GM19351 (cell line): ENCODE data around the gene RIMS1.

Source experiments
- ATAC-seq: cut with Tn5 transposase; IDR thresholded peaks from one replicate; pipeline ENCODE4 v1.9.1; 2021; ENCODE audit warnings: mild to moderate bottlenecking, moderate library complexity; ENCODE audit not compliant: unreplicated experiment

Gene RIMS1

GRCh38 chr6:72216222-72217068 lies 330.1 kb downstream of the RIMS1 start:
- no peak for ATAC-seq

- no peak for ATAC-seq
These were observed 331.3 kb downstream of the RIMS1 start for GRCh38 chr6:72217626-72218025.

- peak; percentile 93 for ATAC-seq
These were observed 331.8 kb downstream of the RIMS1 start for GRCh38 chr6:72218125-72218524.

GRCh38 chr6:72219536-72219935 lies 333.2 kb downstream of the RIMS1 start:
- ATAC-seq = no peak

- ATAC-seq = no peak
These were observed 351.7 kb downstream of the RIMS1 start for GRCh38 chr6:72238021-72238420.

GRCh38 chr6:72238900-72239299 lies 352.6 kb downstream of the RIMS1 start:
- no peak for ATAC-seq

- ATAC-seq = no peak
These were observed 359.2 kb downstream of the RIMS1 start for GRCh38 chr6:72245565-72245964.

GRCh38 chr6:72246926-72247325 lies 360.6 kb downstream of the RIMS1 start:
- no peak for ATAC-seq

- no peak for ATAC-seq
These were observed 362.3 kb downstream of the RIMS1 start for GRCh38 chr6:72248621-72249020.

GRCh38 chr6:72250664-72251063 lies 364.3 kb downstream of the RIMS1 start:
- no peak for ATAC-seq

- no peak for ATAC-seq
These were observed 374.1 kb downstream of the RIMS1 start for GRCh38 chr6:72260489-72260888.

- ATAC-seq = no peak
These were observed 375.2 kb downstream of the RIMS1 start for GRCh38 chr6:72261554-72261953.

GRCh38 chr6:72262254-72262653 lies 375.9 kb downstream of the RIMS1 start:
- ATAC-seq = no peak

GRCh38 chr6:72267470-72267869 lies 381.1 kb downstream of the RIMS1 start:
- ATAC-seq = no peak

- no peak for ATAC-seq
These were observed 385.2 kb downstream of the RIMS1 start for GRCh38 chr6:72271531-72271930.

GRCh38 chr6:72272958-72273357 lies 386.6 kb downstream of the RIMS1 start:
- no peak for ATAC-seq

GRCh38 chr6:72275888-72276287 lies 389.5 kb downstream of the RIMS1 start:
- ATAC-seq = no peak

GRCh38 chr6:72282201-72282600 lies 395.9 kb downstream of the RIMS1 start:
- ATAC-seq = no peak

GRCh38 chr6:72283571-72283970 lies 397.2 kb downstream of the RIMS1 start:
- no peak for ATAC-seq

- ATAC-seq = no peak
These were observed 400.6 kb downstream of the RIMS1 start for GRCh38 chr6:72286911-72287311.

- ATAC-seq = no peak
These were observed 401.5 kb downstream of the RIMS1 start for GRCh38 chr6:72287801-72288200.

- no peak for ATAC-seq
These were observed 402.2 kb downstream of the RIMS1 start for GRCh38 chr6:72288592-72288991.

GRCh38 chr6:72290620-72291019 lies 404.3 kb downstream of the RIMS1 start:
- ATAC-seq = no peak
